Suppressor macrophage treated with lipopolysaccharide for 4 hours (primary cell): ENCODE data around the gene SIRT3.
"Not testable (repeated sequence)": the region's sequence is repeated elsewhere in the genome, so short reads cannot be mapped to it uniquely, and the experiment has no call there.

Experiments used
- DNase-seq: peaks from one replicate; pipeline ENCODE4 v3.0.0-alpha.2; 2020

Gene SIRT3

GRCh38 chr11:200224-201003 lies 35.7 kb downstream of the SIRT3 start:
- no peak for DNase-seq

GRCh38 chr11:199782-200181 lies 36.4 kb downstream of the SIRT3 start:
- DNase-seq: no peak

DNA sequence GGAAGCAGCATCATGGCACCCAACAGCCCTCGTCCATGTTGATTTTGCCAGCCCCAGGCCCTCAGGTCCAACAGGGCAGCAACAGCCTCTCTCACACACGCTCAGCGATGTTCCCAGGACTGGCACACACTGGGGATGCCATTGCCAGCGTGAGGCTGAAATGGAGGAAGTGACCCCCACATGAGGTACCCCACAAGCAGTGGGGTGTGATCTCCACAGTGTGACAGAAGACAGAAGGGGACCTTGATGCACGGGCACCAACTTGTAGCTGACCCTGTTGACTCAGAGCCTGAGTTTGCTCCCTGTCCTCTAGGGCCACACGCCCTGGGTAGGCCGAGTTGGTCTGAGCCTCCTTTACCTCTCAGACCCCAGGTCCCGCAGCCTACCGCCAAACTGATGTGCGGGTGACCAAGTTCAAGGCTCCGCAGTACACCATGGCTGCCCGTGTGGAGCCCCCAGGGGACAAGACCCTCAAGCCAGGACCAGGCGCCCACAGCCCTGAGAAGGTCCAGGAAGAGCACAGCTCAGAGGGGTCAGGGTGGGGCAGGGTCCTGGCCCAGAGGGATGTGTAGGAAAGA lies 37.0 kb downstream of the SIRT3 start:
- no peak for DNase-seq

DNA sequence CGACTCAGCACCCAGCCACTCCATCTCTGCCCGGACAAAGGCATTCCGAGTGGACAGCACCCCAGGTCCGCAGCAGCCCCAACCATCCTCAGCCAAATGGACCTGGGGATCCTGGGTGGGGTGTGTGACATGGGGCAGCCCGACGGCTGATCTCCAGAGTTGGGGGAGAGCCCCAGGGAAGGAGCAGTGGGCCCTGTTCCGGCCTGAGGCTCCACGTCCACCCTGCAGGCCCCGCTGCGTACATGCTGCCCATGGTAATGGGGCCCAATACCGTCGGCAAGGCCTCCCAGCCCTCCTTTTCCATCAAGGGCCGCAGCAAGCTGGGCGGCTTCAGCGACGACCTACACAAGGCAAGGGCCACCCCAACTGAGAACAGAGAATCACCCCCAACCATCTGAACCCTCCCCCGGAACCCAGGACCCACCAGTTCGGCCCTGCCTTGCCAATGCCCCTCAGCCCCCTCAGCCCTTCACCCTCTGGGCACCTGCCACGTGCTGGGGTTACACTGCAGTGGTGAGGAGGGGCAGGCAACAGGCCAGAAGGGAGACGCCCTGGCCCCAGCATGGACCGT lies 37.8 kb downstream of the SIRT3 start:
- no peak for DNase-seq

GRCh38 chr11:197741-198235 lies 38.4 kb downstream of the SIRT3 start:
- DNase-seq: no peak

DNA sequence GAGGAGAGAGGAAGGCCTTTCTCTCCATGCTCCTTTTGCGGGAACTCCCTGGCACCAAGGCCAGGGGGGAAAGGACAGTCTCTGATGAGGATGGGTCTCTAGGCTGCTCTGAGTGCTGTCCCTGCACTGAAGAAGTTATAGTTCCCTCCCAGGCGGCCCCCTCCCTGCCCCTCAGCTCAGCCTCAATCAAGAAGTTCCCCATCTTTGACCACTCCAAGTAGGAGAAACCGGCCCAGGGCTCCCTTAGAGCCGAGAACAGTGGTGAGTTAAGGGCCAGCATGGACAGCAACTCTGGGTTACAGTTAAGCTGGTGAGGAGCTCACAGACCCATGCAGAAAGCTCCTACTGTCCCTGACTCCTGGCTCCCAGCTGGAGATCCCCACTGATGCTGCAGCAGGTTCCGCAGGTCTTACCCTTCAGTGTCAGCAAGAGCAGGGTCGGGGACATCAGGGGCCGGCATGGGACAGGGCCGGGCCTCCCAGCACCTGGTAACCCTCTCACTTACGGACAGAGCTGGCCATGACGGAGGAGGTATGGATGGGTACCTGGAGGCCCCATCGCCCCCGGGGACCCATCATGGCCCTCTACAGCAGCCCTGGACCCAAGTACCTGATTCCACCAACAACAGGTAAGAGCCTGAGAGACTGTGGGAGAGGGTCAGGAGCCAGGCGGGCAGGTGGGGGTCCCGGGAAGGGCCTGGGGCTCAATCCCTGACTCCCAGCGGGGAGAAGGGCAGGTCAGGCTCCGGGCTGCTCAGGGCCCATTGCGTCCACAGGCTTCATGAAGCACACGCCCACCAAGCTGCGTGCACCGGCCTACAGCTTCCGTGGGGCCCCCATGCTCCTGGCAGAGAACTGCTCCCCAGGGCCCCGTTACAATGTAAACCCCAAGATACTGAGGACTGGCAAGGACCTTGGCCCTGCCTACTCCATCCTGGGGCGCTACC lies 39.1 kb downstream of the SIRT3 start:
- DNase-seq: no peak

- DNase-seq: not testable (repeated sequence)
Measured at GRCh38 chr11:193481-193880, 42.7 kb downstream of the SIRT3 start.

GRCh38 chr11:192674-193128 lies 43.4 kb downstream of the SIRT3 start, which contains the start of gene SCGB1C1:
SCGB1C1 (plus strand) TSS chr11:193078; CDS start chr11:193100, 22 bp downstream.
- not testable (repeated sequence) for DNase-seq

DNA sequence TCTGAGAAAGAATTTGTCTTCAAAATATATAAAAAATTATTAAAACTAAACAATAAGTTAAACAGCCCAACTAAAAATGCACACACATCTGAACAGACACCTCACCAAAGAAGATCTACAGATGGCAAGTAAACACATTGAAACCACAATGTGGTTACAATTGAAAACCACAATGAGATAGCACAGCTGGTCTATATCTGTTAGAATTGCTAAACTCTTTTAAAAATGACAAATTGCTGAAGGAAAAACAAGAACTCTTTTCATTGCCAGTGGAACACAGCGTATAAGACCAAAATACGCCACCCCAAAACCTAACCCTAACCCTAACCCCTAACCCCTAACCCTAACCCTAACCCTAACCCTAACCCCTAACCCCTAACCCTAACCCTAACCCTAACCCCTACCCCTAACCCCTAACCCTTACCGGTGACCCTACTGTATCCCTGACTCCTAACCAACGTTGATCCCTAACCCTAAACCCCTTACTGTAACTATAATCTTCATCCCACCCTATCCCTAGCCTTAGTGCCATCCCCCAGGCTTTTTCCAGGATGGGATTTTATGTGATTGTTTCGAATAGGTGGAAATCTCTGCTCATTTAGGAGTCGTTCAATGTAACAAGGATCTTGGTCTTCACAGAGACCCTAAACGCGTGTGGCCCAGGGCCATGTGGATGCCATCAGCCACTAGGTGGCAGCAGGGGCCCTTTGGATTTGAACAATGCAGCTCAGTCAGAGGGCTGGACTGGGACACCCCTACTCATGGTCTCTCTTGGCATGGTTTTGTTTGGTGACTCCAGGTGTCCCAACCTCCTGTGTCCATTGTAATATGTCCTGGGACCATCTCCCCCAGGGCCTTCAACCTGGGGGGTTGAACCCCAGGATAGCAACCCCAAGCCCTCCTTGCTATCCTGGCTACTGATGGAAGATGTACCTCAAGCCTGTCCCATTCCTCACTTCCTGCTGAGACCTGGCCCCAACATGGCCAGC lies 44.4 kb downstream of the SIRT3 start:
- not testable (repeated sequence) for DNase-seq

DNA sequence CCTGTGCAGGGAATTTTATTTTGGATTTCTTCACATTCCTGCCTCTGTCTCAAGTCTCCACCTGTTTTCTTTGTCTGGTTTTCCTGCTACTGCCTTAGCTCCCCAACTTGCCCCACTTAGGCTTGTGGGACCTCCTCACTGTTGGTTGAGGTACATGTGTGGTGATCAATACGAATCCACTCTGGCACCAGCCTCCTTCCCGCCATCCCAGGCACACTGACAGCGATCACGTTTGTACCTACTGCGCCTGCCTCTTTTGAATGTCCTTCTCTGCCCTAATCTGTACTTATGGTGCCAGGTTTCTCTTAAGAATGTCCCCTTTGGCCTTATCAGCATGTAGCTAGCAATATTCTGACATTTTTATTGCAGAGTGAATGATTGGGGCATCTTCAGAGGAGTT lies 45.6 kb downstream of the SIRT3 start:
- DNase-seq: not testable (repeated sequence)

DNA sequence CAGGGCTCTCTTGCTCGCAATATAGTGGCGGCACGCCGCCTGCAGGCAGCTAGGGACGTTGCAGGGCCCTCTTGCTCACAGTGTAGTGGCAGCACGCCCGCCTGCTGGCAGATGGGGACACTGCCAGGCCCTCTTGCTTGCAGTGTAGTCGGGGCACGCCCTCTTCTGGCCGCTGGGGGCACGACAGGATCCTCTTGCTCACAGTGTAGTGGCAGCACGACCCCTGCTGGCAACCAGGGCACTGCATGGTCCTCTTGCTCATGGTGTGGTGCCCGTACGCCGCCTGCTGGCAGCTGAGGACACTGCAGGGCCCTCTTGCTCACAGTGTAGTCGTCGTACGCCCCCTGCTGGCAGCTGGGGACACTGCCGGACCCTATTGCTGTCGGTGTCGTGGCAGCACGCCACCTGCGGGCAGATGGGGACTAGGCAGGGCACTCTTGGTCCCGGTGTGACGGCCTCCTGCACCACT lies 46.3 kb downstream of the SIRT3 start:
- not testable (repeated sequence) for DNase-seq

DNA sequence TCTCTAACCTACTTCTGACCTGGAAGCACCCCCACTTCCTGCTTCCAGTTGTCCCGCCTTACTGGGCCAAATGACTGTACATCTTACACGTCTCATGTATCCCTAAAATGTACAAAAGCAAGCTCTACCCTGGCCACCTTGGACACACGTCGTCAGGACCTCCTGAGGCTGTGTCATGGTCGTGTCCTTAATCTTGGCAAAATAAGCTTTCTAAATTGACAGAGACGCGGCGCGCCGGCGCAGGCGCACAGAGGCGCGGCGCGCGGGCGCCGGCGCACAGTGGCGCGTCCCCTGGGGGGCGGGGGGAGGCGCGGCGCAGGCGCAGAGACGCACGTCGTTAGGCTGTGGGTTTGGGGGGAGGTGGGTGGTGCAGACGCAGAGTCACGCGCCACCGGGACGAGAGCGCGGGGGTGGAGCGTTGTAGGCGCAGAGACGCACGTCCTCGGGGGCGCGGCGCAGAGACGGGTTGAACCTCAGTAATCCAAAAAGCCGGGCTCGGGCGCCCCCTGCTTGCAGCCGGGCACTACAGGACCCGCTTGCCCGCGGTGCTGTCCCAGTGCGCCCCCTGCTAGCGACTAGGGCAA lies 46.9 kb downstream of the SIRT3 start:
- DNase-seq: not testable (repeated sequence)

DNA sequence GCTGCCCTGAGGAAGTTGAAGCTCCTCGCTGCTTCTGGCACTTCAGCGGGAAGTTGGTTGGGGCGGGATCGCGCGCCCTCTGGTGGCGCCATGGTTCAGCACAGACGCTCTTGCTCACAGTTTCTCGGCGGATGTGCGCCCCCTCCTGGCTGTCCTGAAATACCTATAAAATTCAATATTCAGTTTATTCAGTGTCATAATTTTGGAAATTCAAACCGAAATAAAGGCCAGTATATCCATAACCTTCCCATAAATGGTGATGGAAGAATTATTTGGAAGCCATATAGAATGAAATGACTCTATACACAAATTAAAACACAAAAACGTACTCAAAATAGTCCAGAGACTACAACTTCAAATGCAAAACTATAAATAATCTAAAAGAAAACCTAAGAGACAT lies 55.9 kb downstream of the SIRT3 start:
- not testable (repeated sequence) for DNase-seq
